NCI-H1092 (cell line): Measurements from ENCODE around the gene TSPEAR.

Experiments used
- DNase-seq: peaks from one replicate; lab custom pipeline; 2025; lab: John Stamatoyannopoulos, UW

TSPEAR gene

GRCh38 chr21:44502171-44502958 lies 209.0 kb downstream of the TSPEAR start:
- DNase-seq = no peak

- DNase-seq = no peak
These were observed 211.3 kb downstream of the TSPEAR start for GRCh38 chr21:44500111-44500510.

DNA sequence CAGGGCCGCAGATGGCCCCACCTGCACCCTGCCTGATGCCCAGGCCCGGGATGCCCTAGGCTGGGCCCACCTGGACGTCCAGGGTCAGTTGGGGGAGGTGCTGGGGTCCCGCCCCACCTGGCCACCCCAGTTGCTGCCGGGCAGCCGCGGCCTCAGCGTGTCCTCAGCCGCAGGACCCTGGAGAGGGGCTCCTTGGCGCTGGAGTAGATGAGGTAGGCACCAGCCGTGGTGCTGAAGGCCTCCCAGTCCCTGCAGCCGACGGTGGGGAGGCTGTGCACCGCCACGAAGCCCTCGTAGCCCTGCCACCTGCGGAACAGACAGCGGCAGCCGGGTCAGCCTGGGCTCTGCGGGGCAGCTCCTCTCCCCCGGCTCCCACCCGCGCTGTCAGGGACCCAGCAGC lies 211.7 kb downstream of the TSPEAR start:
- no peak for DNase-seq

- peak; percentile 11 for DNase-seq
These were observed 212.2 kb downstream of the TSPEAR start for GRCh38 chr21:44499211-44499560.

DNA sequence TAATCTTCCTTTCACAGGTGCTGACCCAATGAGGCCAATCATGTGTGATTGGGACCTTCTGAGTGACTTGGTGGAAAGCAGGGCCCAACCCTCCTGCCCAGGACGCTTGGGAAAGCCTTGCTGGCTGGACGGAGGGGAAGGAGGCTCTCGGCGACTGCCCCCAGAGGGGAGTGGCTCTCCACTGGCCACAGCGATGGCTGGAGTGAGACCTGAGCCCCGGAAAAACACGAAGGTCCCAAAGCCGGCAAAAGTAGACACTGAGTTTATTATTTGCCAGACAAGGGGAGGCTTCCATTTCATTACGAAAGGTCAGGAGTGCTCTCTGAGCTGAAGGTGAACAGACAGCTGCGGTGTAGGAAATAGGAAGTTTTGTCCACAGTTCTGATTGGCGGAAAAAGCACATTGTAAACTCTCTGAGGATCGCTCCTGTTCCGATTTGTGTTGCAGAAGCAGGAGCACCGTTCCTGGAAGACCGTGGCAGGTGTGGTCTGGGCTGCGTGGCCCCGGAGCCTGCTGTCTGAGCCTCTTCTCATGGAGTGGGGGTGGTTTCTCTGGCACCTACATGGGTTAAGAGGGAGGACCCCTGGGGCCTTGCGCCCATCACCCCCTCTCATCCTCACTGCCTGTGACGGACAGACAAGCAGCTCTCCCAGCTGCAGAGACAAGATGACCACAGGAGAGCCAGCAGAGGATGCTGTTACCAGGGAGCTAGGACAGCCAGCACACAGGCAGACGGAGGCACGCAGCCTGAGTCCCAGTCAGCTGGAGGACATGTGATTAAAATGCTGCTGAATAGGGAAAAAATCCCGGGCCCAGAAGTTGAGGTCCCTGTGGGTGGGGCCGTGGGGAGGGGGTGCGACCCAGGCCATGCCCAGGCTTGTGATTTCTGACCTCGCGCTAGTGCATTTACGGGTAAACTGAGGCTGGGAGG lies 212.8 kb downstream of the TSPEAR start:
- no peak for DNase-seq

- DNase-seq = peak; percentile 54
These were observed 213.7 kb downstream of the TSPEAR start for GRCh38 chr21:44497703-44498126.

DNA sequence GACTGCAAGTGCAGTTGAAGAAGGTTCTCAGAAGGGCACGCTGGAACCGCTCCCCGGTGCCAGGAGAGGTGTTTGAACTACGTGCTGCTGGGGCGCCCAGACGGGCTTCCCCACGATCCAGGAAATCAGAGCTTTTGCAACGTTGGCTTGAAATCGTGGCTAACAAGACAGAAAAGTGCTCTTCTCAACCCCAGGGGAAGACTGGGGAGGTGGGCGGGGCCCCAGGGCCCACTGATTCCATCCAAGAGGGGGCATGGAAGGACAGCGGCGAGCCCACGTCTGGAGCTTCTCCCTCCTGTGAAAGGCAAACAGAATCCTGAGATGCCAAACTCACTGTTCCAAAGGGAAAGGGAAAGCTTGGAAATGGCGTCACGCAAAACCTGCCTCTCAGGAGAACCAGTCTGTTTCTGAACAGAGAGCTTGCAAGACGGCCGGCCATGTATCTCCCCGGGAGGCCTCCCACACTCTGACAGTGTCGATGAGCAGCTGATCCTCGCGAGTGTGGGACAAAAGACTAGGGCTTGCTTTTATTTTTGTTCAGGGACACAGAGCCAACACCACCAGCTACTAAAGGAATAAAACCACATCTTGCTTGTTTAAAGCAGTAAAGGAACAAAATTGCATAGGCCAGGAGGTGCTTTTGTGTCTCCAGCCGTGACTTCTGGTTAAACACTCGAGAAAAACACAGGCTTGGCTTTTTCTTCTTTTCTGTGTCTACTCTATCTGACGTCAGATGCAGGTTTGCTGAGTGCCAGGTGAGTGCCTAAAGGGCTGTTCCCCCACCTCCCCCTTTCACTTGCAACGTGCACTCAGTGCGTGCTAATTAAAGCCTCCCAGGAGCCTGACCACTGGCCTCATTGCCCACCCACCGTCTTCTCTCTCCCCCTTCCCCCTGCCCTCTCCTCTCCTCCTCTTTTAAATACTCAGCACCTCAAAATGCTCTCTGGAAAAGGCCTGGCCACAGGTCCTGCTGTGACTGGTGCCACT lies 214.5 kb downstream of the TSPEAR start:
- peak; percentile 54 for DNase-seq

DNA sequence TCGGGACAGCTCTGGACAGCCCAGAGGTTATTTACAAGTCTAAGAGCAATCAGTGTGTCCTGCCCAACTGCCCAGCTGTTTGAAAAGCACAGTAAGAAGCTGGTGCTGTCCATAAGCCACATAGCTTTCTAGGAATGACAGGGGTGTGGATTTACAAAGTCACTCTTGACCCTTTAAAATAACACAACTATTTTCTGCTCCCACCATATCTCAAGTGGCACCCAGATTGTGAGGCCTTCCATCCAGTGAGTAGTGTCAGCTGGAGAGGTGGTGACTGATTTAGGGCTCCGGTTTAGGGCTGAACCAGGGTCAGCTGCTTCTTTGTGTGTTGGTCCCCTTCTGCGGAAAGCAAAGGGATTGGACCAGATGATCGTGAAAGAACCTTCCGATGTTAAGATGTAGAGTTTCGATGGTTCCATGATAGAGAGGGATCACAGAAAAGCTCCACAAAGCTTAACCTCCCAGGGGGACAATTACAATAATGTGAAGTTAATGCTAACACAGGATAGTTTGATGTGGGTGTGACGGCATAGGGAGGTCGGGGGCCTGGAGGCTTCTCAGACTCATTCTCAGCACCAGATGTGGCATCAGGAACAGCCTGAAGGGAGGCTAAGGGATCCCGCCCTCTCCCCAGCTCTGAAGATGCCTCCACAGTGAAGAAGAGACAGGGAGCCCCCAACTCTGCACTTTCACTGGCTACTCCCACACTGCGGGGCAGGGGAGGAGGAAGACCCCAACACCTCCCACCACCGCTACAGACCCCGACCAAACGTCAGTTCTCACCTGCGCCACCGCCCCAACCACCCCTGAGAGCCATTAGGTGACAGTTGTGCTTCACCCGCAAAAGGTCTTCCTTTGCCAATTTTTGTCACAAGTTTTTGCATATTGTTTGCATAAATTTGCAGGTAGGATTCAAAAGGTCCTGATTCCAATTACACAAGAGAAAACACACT lies 215.5 kb downstream of the TSPEAR start:
- DNase-seq = no peak

DNA sequence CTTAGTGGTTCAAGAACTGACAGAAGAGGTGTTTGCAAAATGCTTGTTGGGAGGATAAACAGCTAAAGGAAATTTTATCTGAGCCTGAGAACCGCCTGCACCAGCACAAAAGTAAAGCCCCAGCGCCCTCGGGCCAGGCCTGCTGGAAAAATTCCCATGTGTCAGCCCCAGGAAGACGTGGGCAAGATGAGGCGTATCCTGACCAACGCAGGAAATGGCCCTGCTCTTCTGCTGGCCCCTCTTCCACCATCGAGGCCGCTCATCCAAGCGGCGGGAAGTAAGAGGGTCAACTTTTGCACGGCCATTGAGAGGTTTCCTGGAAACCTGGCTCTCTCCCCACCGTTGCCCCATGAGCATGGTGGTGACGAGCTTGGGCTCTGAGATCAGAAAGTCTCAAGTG lies 216.4 kb downstream of the TSPEAR start:
- no peak for DNase-seq

GRCh38 chr21:44494418-44494817 lies 217.0 kb downstream of the TSPEAR start:
- no peak for DNase-seq

- no peak for DNase-seq
These were observed 218.6 kb downstream of the TSPEAR start for GRCh38 chr21:44492567-44493385.

- DNase-seq = no peak
These were observed 220.6 kb downstream of the TSPEAR start for GRCh38 chr21:44490816-44491215.

GRCh38 chr21:44490405-44490804 lies 221.0 kb downstream of the TSPEAR start:
- DNase-seq = no peak

DNA sequence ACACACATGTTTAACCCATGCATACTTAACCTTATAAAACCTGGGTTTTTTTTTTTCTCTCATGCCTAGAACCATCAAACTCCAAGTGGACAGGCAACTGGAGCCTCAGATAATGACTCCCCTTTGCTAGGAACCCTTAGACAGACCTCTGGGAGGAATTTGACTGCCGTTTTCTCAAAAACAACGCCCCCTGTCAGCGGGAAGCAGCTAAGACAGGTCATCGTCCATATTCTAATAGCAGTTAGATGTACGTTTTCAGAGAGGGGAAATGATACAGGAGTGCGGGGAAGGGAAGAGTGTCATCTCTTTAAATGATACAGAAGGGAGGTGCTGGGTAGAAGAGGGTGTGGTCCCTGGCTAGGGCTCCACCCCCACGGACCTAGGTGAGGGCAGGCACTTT lies 221.4 kb downstream of the TSPEAR start:
- DNase-seq = no peak

DNA sequence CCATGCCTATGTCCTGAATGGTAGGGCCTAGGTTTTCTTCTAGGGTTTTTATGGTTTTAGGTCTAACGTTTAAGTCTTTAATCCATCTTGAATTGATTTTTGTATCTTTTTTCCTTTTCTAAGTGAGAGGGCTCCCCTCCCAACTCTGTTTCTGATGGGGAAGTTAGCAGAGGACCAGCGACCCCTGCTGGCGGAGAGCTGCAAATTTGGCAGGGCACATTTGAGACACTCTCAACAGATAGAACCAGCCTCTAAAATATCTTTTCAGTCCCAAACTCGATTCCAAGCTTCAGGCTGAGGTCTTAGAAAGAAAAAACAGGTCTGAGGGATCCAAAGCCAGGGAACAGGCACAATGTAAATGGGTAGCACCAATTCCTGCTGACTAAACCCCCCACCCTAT lies 223.5 kb downstream of the TSPEAR start:
- DNase-seq = no peak

- DNase-seq = no peak
These were observed 225.1 kb downstream of the TSPEAR start for GRCh38 chr21:44486302-44486701.

DNA sequence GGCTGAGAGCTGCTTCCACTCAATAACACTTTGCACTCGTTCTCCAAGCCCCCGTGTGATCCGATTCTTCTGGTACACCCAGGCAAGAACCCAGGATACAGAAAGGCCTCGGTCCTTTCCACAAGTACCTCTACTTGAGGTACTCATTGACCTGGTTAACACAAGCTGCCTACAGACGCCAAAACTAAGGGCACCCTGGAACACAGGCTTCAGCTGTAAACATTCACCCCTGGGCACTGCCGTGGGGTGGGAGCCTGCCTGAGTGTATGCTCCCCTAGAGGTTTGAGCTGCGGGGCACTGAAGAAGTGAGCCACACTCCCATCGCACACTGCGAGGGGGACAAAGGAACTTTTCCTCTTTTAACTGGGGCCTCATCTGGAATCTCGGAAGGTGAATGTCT lies 225.6 kb downstream of the TSPEAR start:
- DNase-seq = no peak

- peak; percentile 80 for DNase-seq
These were observed 226.0 kb downstream of the TSPEAR start for GRCh38 chr21:44485254-44485793.

GRCh38 chr21:44484498-44485253 lies 226.7 kb downstream of the TSPEAR start:
- DNase-seq = no peak
